B cell (primary cell): Measurements from ENCODE around the gene TAOK2.
"Not testable (repeated sequence)": the region's sequence is repeated elsewhere in the genome, so short reads cannot be mapped to it uniquely, and the experiment has no call there.

Experiments used
- EZH2 ChIP-seq: IDR thresholded peaks from 2 replicates; pipeline ENCODE4 v1.6.1; 2012; ENCODE audit warnings: borderline replicate concordance, low read depth, mild to moderate bottlenecking, moderate library complexity, low read length; ENCODE audit not compliant: insufficient read depth, poor library complexity, severe bottlenecking
- TF ChIP-seq, protein P1 (sequence below): fragments of 200-600 bp; IDR thresholded peaks from one replicate; pipeline ENCODE4 v1.8.0; 2022; ENCODE audit warnings: antibody characterized with exemption, mild to moderate bottlenecking

DNA sequence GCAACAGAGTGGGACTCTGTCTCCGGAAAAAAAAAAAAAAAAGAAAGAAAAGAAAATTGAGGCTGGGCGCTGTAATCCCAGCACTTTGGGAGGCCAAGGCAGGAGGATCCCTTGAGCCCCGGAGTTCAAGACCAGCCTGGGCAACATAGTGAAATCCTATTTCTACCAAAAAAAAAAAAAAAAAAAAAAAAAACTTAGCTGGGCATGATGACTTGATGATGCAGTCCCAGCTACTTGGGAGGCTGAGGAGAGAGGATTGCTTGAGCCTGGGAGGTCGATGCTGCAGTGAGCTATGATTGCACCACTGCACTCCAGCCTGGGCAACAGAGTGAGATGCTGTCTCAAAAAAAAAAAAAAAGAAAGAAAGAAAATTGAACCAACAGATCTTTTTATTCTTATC, 44.3 kb downstream of the TAOK2 start:
- TF ChIP-seq, protein P1, sequence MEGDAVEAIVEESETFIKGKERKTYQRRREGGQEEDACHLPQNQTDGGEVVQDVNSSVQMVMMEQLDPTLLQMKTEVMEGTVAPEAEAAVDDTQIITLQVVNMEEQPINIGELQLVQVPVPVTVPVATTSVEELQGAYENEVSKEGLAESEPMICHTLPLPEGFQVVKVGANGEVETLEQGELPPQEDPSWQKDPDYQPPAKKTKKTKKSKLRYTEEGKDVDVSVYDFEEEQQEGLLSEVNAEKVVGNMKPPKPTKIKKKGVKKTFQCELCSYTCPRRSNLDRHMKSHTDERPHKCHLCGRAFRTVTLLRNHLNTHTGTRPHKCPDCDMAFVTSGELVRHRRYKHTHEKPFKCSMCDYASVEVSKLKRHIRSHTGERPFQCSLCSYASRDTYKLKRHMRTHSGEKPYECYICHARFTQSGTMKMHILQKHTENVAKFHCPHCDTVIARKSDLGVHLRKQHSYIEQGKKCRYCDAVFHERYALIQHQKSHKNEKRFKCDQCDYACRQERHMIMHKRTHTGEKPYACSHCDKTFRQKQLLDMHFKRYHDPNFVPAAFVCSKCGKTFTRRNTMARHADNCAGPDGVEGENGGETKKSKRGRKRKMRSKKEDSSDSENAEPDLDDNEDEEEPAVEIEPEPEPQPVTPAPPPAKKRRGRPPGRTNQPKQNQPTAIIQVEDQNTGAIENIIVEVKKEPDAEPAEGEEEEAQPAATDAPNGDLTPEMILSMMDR: not testable (repeated sequence)
- not testable (repeated sequence) for TF ChIP-seq EZH2
